GM23248 (cell line): ENCODE data around the gene GARIN1A.
"Not testable (repeated sequence)": the region's sequence is repeated elsewhere in the genome, so short reads cannot be mapped to it uniquely, and the experiment has no call there.

Experiments used
- EZH2 ChIP-seq: fragments of 200-600 bp; sonication (generic); IDR thresholded peaks from 2 replicates; pipeline ENCODE4 v1.6.1; 2018; ENCODE audit warnings: antibody characterized with exemption, mild to moderate bottlenecking; ENCODE audit not compliant: insufficient read depth, poor library complexity, severe bottlenecking
- EZH2phosphoT487 ChIP-seq: fragments of 200-600 bp; sonication (generic); IDR thresholded peaks from 2 replicates; pipeline ENCODE4 v1.6.1; 2018; ENCODE audit warnings: antibody characterized with exemption, moderate library complexity, mild to moderate bottlenecking, low read depth; ENCODE audit not compliant: insufficient read depth

GRCh38 chr7:128654080-128654479 lies 18.0 kb upstream of the GARIN1A start:
- TF ChIP-seq EZH2, EZH2phosphoT487: not testable (repeated sequence)
